GM12873 (cell line): ENCODE results near the gene PACSIN1.

Experiments
- TF ChIP-seq, protein P1 (sequence below): IDR thresholded peaks from 2 replicates; pipeline ENCODE4 v1.5.1; 2012; ENCODE audit warnings: low read depth, mild to moderate bottlenecking, moderate library complexity, low read length, control low read depth; ENCODE audit not compliant: insufficient read depth; ENCODE audit errors: missing control alignments

PACSIN1 gene

GRCh38 chr6:34517461-34517881 lies 51.6 kb downstream of the PACSIN1 start:
- TF ChIP-seq, protein P1, sequence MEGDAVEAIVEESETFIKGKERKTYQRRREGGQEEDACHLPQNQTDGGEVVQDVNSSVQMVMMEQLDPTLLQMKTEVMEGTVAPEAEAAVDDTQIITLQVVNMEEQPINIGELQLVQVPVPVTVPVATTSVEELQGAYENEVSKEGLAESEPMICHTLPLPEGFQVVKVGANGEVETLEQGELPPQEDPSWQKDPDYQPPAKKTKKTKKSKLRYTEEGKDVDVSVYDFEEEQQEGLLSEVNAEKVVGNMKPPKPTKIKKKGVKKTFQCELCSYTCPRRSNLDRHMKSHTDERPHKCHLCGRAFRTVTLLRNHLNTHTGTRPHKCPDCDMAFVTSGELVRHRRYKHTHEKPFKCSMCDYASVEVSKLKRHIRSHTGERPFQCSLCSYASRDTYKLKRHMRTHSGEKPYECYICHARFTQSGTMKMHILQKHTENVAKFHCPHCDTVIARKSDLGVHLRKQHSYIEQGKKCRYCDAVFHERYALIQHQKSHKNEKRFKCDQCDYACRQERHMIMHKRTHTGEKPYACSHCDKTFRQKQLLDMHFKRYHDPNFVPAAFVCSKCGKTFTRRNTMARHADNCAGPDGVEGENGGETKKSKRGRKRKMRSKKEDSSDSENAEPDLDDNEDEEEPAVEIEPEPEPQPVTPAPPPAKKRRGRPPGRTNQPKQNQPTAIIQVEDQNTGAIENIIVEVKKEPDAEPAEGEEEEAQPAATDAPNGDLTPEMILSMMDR, result no peak

GRCh38 chr6:34517966-34518365 lies 52.1 kb downstream of the PACSIN1 start:
- TF ChIP-seq, protein P1, result no peak

- TF ChIP-seq, protein P1, result no peak
Measured at GRCh38 chr6:34518669-34519365, 52.9 kb downstream of the PACSIN1 start.

DNA sequence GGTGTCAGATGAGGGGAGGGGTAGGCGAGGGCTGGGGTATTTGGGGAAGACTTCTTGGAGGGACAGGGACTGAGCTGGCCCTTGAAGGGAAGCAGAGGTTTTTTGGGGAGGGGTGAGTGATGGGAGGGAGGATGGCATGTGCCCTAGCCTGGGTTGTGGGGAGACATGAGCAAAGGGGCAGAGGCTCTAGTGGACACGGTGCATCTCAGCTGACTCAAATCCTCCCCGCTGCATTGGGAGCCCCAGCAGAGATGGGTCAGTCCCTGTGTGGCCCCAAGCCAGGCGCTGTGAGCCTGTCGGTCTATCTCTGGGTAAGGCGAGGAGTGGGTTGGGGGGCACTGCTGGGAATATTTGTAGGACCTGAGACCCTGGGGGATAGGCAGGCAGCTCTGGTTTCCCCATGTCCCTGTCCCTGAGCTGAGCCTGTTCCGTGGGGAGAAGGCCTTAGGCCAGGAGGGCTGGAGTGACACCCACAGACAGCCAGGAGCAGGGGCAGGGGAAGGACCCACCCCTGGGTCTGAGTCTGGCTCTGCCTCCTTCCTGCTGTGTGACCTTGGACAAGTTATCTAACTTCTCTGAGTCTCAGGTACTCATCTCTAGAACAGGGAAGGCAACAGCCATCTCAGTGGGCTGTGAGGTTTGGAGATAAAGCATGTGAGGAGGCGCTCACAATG lies 54.2 kb downstream of the PACSIN1 start:
- TF ChIP-seq, protein P1, result no peak

DNA sequence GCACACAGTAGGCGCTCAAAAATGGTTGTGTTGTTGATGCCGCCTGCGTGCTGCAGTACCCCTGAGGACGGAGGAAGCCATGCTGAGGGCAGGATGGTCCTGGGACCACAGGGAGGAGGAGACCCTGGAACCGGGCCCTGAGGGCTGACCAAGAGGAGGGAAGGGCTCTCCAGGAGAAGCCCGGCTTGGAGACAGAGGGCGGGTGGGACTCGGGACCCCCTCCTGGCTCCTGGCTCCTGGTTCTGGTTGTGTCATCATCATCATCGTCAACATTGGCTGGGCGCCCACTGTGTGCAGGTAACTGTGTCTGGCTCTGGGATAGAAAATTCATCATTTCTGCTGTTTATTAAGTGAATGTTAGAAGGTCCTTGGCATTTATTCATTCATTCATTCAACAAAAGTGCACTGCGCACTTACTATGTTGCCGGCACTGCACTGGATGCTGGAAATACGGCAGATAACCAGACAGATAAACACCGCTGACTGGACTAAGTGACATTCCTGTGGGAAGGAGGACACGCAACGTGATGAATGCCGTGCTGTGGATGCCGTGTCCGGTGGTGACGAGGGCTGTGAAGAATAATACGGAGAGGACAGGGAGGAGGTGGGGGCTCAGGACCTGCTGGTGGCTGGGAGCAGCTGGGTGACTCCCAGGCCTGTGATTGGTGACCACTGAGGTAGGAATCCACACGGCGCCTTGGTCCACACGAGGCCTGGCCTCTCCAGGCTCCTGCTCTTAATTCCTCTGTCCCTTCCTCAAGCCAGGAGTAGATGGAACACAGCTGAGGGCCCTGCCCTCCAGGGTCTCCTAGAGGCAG lies 55.0 kb downstream of the PACSIN1 start:
- TF ChIP-seq, protein P1, result no peak

GRCh38 chr6:34521463-34522285 lies 55.8 kb downstream of the PACSIN1 start:
- TF ChIP-seq, protein P1, result no peak
